Osteoblast (primary cell): ENCODE data around the gene AKAP6. TPM values are rescaled to one million over a fixed set of nuclear protein-coding genes. Genes with fewer than 3 reads are reported as not detected.

Experiments used
- DNase-seq: peaks from one replicate; pipeline ENCODE4 v3.0.0; 2011; ENCODE audit warnings: low spot score, mixed read lengths; ENCODE audit not compliant: insufficient read length; ENCODE audit errors: missing footprints
- H2AFZ ChIP-seq: 2 replicates; pipeline ENCODE4 v1.6.0; 2011; ENCODE audit warnings: mild to moderate bottlenecking, low read length
- H3K27ac ChIP-seq: 2 replicates; pipeline ENCODE4 v1.5.1; 2011; ENCODE audit warnings: mild to moderate bottlenecking, low read depth, low read length, moderate library complexity
- H3K27me3 ChIP-seq: 2 replicates; pipeline ENCODE4 v1.6.0; 2012; ENCODE audit warnings: mild to moderate bottlenecking, control low read depth, inconsistent platforms, low read length, moderate library complexity; ENCODE audit not compliant: insufficient read depth
- H3K36me3 ChIP-seq: 2 replicates; pipeline ENCODE4 v1.5.1; 2011; ENCODE audit warnings: mild to moderate bottlenecking, low read length, control low read depth, moderate library complexity; ENCODE audit not compliant: insufficient read depth
- H3K4me1 ChIP-seq: 2 replicates; pipeline ENCODE4 v1.5.1; 2011; ENCODE audit warnings: mild to moderate bottlenecking, low read length, control low read depth, moderate library complexity; ENCODE audit not compliant: insufficient read depth
- H3K4me2 ChIP-seq: 2 replicates; pipeline ENCODE4 v1.6.0; 2011; ENCODE audit warnings: mild to moderate bottlenecking, low read length; ENCODE audit not compliant: insufficient read depth
- H3K4me3 ChIP-seq: fragments of 200-600 bp; sonication (generic); 3 replicates; pipeline ENCODE4 v1.5.1; 2012; ENCODE audit warnings: mild to moderate bottlenecking, low read length, inconsistent platforms; ENCODE audit not compliant: insufficient read depth
- H3K79me2 ChIP-seq: 2 replicates; pipeline ENCODE4 v1.6.0; 2012; ENCODE audit warnings: mild to moderate bottlenecking, low read length, control low read depth, inconsistent platforms; ENCODE audit not compliant: insufficient read depth
- H3K9me3 ChIP-seq: 2 replicates; pipeline ENCODE4 v1.5.1; 2011; ENCODE audit warnings: low read depth, low read length, control low read depth
- H4K20me1 ChIP-seq: 2 replicates; pipeline ENCODE4 v1.6.0; 2012; ENCODE audit warnings: mild to moderate bottlenecking, low read length, control low read depth; ENCODE audit not compliant: insufficient read depth
- CTCF ChIP-seq: IDR thresholded peaks from 2 replicates; pipeline ENCODE4 v1.5.1; 2011; ENCODE audit warnings: mild to moderate bottlenecking, low read depth, low read length, moderate library complexity; ENCODE audit errors: extremely low read depth
- total RNA-seq: library from RNA; depleted of rRNA; stranded (reverse); fragments of >200 nt; gene quantifications from 2 replicates; pipeline ENCODE4 v1.2.3, GENCODE V29; 2012

AKAP6 gene
- total RNA-seq, 1 donor, result 2.2 TPM

GRCh38 chr14:32481707-32482106, 152.6 kb downstream of the AKAP6 start:
- no peaks in the 10 kb centered on the region for H4K20me1 ChIP-seq
- H3K4me2 ChIP-seq, result no peak overlapping the region
- no peaks in the 10 kb centered on the region for H3K27me3 ChIP-seq
- H2AFZ ChIP-seq, result peak overlapping the region; percentile 23
- H3K36me3 ChIP-seq, result no peaks in the 10 kb centered on the region
- H3K4me3 ChIP-seq, result no peak overlapping the region
- no peaks in the 10 kb centered on the region for H3K79me2 ChIP-seq
- H3K27ac ChIP-seq, result no peak overlapping the region
- peaks cover 20% of the 10 kb centered on the region for H3K4me1 ChIP-seq
- no peak for TF ChIP-seq CTCF
- no peaks in the 10 kb centered on the region for H3K9me3 ChIP-seq
- no peak for DNase-seq

- H4K20me1 ChIP-seq, result no peaks in the 10 kb centered on the region
- H3K4me2 ChIP-seq, result no peak overlapping the region
- no peak overlapping the region for H3K4me3 ChIP-seq
- no peaks in the 10 kb centered on the region for H3K9me3 ChIP-seq
- DNase-seq, result no peak
- H3K36me3 ChIP-seq, result no peaks in the 10 kb centered on the region
- no peak overlapping the region for H3K27ac ChIP-seq
- no peaks in the 10 kb centered on the region for H3K27me3 ChIP-seq
- H3K79me2 ChIP-seq, result no peaks in the 10 kb centered on the region
- no peak overlapping the region for H2AFZ ChIP-seq
- no peak for TF ChIP-seq CTCF
- H3K4me1 ChIP-seq, result peaks cover 3% of the 10 kb centered on the region
Observed at GRCh38 chr14:32491416-32492016, 162.4 kb downstream of the AKAP6 start.

- Histone ChIP-seq H2AFZ (no peak overlapping the region), H3K9me3 (no peaks in the 10 kb centered on the region), H3K4me3 (no peak overlapping the region), H4K20me1 (no peaks in the 10 kb centered on the region), H3K27ac (no peak overlapping the region), H3K79me2 (no peaks in the 10 kb centered on the region), H3K27me3 (no peaks in the 10 kb centered on the region), H3K4me2 (no peak overlapping the region), H3K36me3 (no peaks in the 10 kb centered on the region), H3K4me1 (peaks cover 3% of the 10 kb centered on the region)
- TF ChIP-seq CTCF, result no peak
- no peak for DNase-seq
Observed at GRCh38 chr14:32492457-32492856, 163.4 kb downstream of the AKAP6 start.

- H3K4me3 ChIP-seq, result no peak overlapping the region
- peaks cover 3% of the 10 kb centered on the region for H3K4me1 ChIP-seq
- H2AFZ ChIP-seq, result peak overlapping the region; percentile 11
- no peaks in the 10 kb centered on the region for H3K36me3 ChIP-seq
- H3K79me2 ChIP-seq, result no peaks in the 10 kb centered on the region
- no peaks in the 10 kb centered on the region for H3K9me3 ChIP-seq
- no peak overlapping the region for H3K27ac ChIP-seq
- no peak for DNase-seq
- H3K27me3 ChIP-seq, result no peaks in the 10 kb centered on the region
- no peak for TF ChIP-seq CTCF
- H3K4me2 ChIP-seq, result no peak overlapping the region
- H4K20me1 ChIP-seq, result no peaks in the 10 kb centered on the region
Observed at GRCh38 chr14:32494609-32495434, 165.7 kb downstream of the AKAP6 start.
